H9 (cell line): ENCODE data around the gene TAOK2. TPM values are rescaled to one million over a fixed set of nuclear protein-coding genes. Genes with fewer than 3 reads are reported as not detected.

Experiments used
- DNase-seq: peaks from one replicate; pipeline ENCODE4 v3.0.0-alpha.2; 2017
- H2AFZ ChIP-seq: one replicate; pipeline ENCODE4 v1.6.1; 2013; ENCODE audit warnings: mild to moderate bottlenecking, low read length, control low read depth, moderate library complexity
- H2AK5ac ChIP-seq: 2 replicates; pipeline ENCODE4 v1.6.1; 2013; ENCODE audit warnings: low read length, control low read depth, mixed read lengths; ENCODE audit not compliant: insufficient read length
- H2BK120ac ChIP-seq: one replicate; pipeline ENCODE4 v1.6.1; 2013; ENCODE audit warnings: low read depth, mild to moderate bottlenecking, low read length, control low read depth, inconsistent platforms; ENCODE audit not compliant: poor library complexity, severe bottlenecking
- H2BK12ac ChIP-seq: 2 replicates; pipeline ENCODE4 v1.6.1; 2013; ENCODE audit warnings: low read length, control low read depth, mixed read lengths, low read depth; ENCODE audit not compliant: insufficient read length
- H2BK15ac ChIP-seq: 2 replicates; pipeline ENCODE4 v1.6.1; 2013; ENCODE audit warnings: low read depth, low read length, control low read depth
- H2BK20ac ChIP-seq: one replicate; pipeline ENCODE4 v1.6.1; 2013; ENCODE audit warnings: low read depth, mild to moderate bottlenecking, low read length, control low read depth, inconsistent platforms; ENCODE audit not compliant: poor library complexity, severe bottlenecking
- H2BK5ac ChIP-seq: 2 replicates; pipeline ENCODE4 v1.6.1; 2013; ENCODE audit warnings: low read length, control low read depth, mixed read lengths; ENCODE audit not compliant: insufficient read length
- H3K14ac ChIP-seq: 2 replicates; pipeline ENCODE4 v1.6.1; 2013; ENCODE audit warnings: low read length, control low read depth; ENCODE audit not compliant: insufficient read depth
- H3K18ac ChIP-seq: 2 replicates; pipeline ENCODE4 v1.6.1; 2013; ENCODE audit warnings: low read depth, mild to moderate bottlenecking, mixed read lengths, low read length, control low read depth; ENCODE audit not compliant: insufficient read length
- H3K23ac ChIP-seq: 2 replicates; pipeline ENCODE4 v1.6.1; 2013; ENCODE audit warnings: low read length, control low read depth, mixed read lengths, low read depth; ENCODE audit not compliant: insufficient read length
- H3K23me2 ChIP-seq: 2 replicates; pipeline ENCODE4 v1.6.1; 2013; ENCODE audit warnings: low read depth, mild to moderate bottlenecking, mixed read lengths, low read length, control low read depth; ENCODE audit not compliant: insufficient read length, poor library complexity, severe bottlenecking
- H3K27ac ChIP-seq: 2 replicates; pipeline ENCODE4 v1.5.1; 2013; ENCODE audit warnings: low read length, control low read depth, mixed read lengths, low read depth; ENCODE audit not compliant: insufficient read length
- H3K27me3 ChIP-seq: 2 replicates; pipeline ENCODE4 v1.6.1; 2013; ENCODE audit warnings: low read length, control low read depth, inconsistent platforms; ENCODE audit not compliant: insufficient read depth
- H3K4ac ChIP-seq: 2 replicates; pipeline ENCODE4 v1.6.1; 2013; ENCODE audit warnings: low read depth, mild to moderate bottlenecking, control low read depth, inconsistent platforms, low read length, moderate library complexity
- H3K4me1 ChIP-seq: 2 replicates; pipeline ENCODE4 v1.6.1; 2013; ENCODE audit warnings: low read length, control low read depth, inconsistent platforms; ENCODE audit not compliant: insufficient read depth
- H3K4me2 ChIP-seq: 2 replicates; pipeline ENCODE4 v1.6.1; 2013; ENCODE audit warnings: low read length, control low read depth, mixed read lengths; ENCODE audit not compliant: insufficient read length, insufficient read depth
- H3K56ac ChIP-seq: 2 replicates; pipeline ENCODE4 v1.6.1; 2013; ENCODE audit warnings: low read depth, mild to moderate bottlenecking, mixed read lengths, low read length, control low read depth; ENCODE audit not compliant: insufficient read length
- H3K79me1 ChIP-seq: 2 replicates; pipeline ENCODE4 v1.6.1; 2013; ENCODE audit warnings: low read depth, mild to moderate bottlenecking, moderate library complexity, low read length, control low read depth, inconsistent platforms; ENCODE audit not compliant: insufficient read depth, poor library complexity, severe bottlenecking
- H3K79me2 ChIP-seq: 2 replicates; pipeline ENCODE4 v1.6.1; 2013; ENCODE audit warnings: low read length, control low read depth, inconsistent platforms; ENCODE audit not compliant: insufficient read depth
- H3K9ac ChIP-seq: 2 replicates; pipeline ENCODE4 v1.6.1; 2013; ENCODE audit warnings: low read length, control low read depth, mixed read lengths; ENCODE audit not compliant: insufficient read length; ENCODE audit errors: extremely low read depth
- H3K9me3 ChIP-seq: one replicate; pipeline ENCODE4 v1.6.1; 2013; ENCODE audit warnings: low read depth, low read length, inconsistent platforms; ENCODE audit not compliant: control insufficient read depth
- H3T11ph ChIP-seq: one replicate; pipeline ENCODE4 v1.6.1; 2013; ENCODE audit warnings: mild to moderate bottlenecking, low read length, control low read depth, inconsistent platforms
- H4K20me1 ChIP-seq: one replicate; pipeline ENCODE4 v1.6.1; 2013; ENCODE audit not compliant: control insufficient read depth, insufficient read length, insufficient read depth
- H4K5ac ChIP-seq: 2 replicates; pipeline ENCODE4 v1.6.1; 2013; ENCODE audit warnings: low read depth, mild to moderate bottlenecking, mixed read lengths, low read length, control low read depth; ENCODE audit not compliant: insufficient read length
- H4K8ac ChIP-seq: replicated peaks from 2 replicates; pipeline ENCODE4 v1.6.1; 2013; ENCODE audit warnings: low read length, control low read depth, mixed read lengths, low read depth; ENCODE audit not compliant: insufficient read length
- H4K91ac ChIP-seq: 2 replicates; pipeline ENCODE4 v1.6.1; 2013; ENCODE audit warnings: low read depth, mild to moderate bottlenecking, moderate library complexity, mixed read lengths, low read length, control low read depth; ENCODE audit not compliant: insufficient read length
- H3K27ac Mint-ChIP-seq, 3 experiments: 2 replicates in 2 of 3; 3 replicates in 1 of 3; pipeline ENCODE4 v1.8.0; 2020 to 2021; ENCODE audit warnings: mixed read lengths in 3 of 3, mild to moderate bottlenecking in 1 of 3, moderate library complexity in 1 of 3
- H3K27me3 Mint-ChIP-seq: 2 replicates; pipeline ENCODE4 v1.8.0; 2021; ENCODE audit warnings: low read depth, mild to moderate bottlenecking, moderate library complexity, mixed read lengths
- H3K36me3 Mint-ChIP-seq, 3 experiments: 2 replicates in 2 of 3; 3 replicates in 1 of 3; pipeline ENCODE4 v1.8.0; 2020 to 2021; ENCODE audit warnings: low read depth in 3 of 3, mixed read lengths in 3 of 3; ENCODE audit not compliant: insufficient read depth in 1 of 3
- H3K4me1 Mint-ChIP-seq, 2 experiments: 2 replicates each; pipeline ENCODE4 v1.8.0; 2020; ENCODE audit warnings: mixed read lengths in 2 of 2
- H3K4me3 Mint-ChIP-seq, 2 experiments: 2 replicates in 1 of 2; 3 replicates in 1 of 2; pipeline ENCODE4 v1.8.0; 2020 to 2021; ENCODE audit warnings: mild to moderate bottlenecking in 2 of 2, mixed read lengths in 2 of 2, moderate library complexity in 1 of 2
- H3K9me3 Mint-ChIP-seq, 2 experiments: 2 replicates in 1 of 2; 3 replicates in 1 of 2; pipeline ENCODE4 v1.8.0; 2020; ENCODE audit warnings: mild to moderate bottlenecking in 2 of 2, mixed read lengths in 2 of 2, moderate library complexity in 1 of 2
- CTCF ChIP-seq: fragments of 200-600 bp; sonication (generic); conservative IDR thresholded peaks from 3 replicates; pipeline ENCODE4 v1.8.0; 2021; ENCODE audit warnings: antibody characterized with exemption, mild to moderate bottlenecking
- WGBS: extraction: QIAGEN DNeasy Blood & Tissue Kit; methylation state at CpG from one replicate; pipeline ENCODE4 v1.1.7; 2013; ENCODE audit warnings: missing lambda C conversion rate, low lambda C conversion rate, mixed read lengths; ENCODE audit not compliant: insufficient read length; ENCODE audit errors: extremely low coverage; 5-methylcytosine and 5-hydroxymethylcytosine counted together
- total RNA-seq: library from RNA; stranded (reverse); gene quantifications from 2 replicates; pipeline ENCODE4 v1.2.1, GENCODE V29; 2021

TAOK2 gene
- total RNA-seq, 1 experiment from 2014 or later = 43.9 TPM

GRCh38 chr16:29925781-29926710, 47.6 kb upstream of the TAOK2 start, which contains the start of gene KCTD13:
KCTD13 (minus strand) TSS chr16:29926226; CDS start chr16:29926033, 193 bp downstream.
- Histone ChIP-seq H2AK5ac (peak within 1 kb of the TSS; percentile 44), H3K9me3 (no peaks in the 10 kb centered on the region), H3K4ac (no peak within 1 kb of the TSS; the same call in 1 of the 2 replicates), H3K4me1 (peaks cover 8% of the 10 kb centered on the region; the same call in 1 of the 2 replicates), H3K18ac (peak within 1 kb of the TSS; percentile 92), H4K91ac (no peak within 1 kb of the TSS), H3K56ac (no peak within 1 kb of the TSS), H2BK120ac (peak within 1 kb of the TSS; percentile 51), H3K4me2 (peak within 1 kb of the TSS; percentile 90), H3K79me2 (no peaks in the 10 kb centered on the region), H3K27me3 (no peaks in the 10 kb centered on the region), H3K9ac (peak within 1 kb of the TSS; percentile 91), H2AFZ (peak within 1 kb of the TSS; percentile 9), H3K14ac (peak within 1 kb of the TSS; percentile 92), H3K23me2 (peaks cover 20% of the 10 kb centered on the region), H2BK12ac (no peak within 1 kb of the TSS), H3K27ac (no peak within 1 kb of the TSS), H2BK20ac (no peak within 1 kb of the TSS), H3K23ac (no peak within 1 kb of the TSS), H3T11ph (no peak within 1 kb of the TSS), H4K20me1 (no peaks in the 10 kb centered on the region), H4K5ac (peak within 1 kb of the TSS; percentile 56), H2BK15ac (no peak within 1 kb of the TSS), H2BK5ac (no peak within 1 kb of the TSS), H3K79me1 (no peaks in the 10 kb centered on the region), H4K8ac (peak within 1 kb of the TSS; percentile 30)
- Mint-ChIP-seq H3K27ac (peak within 1 kb of the TSS; percentile 93 to 98 (median 98); a peak in 4 of 7 replicates), H3K4me1 (peaks cover 21 to 30% of the 10 kb centered on the region in 2 experiments), H3K9me3 (no peaks in the 10 kb centered on the region), H3K36me3 (peaks cover 2 to 18% (median 12%) of the 10 kb centered on the region in 3 experiments; a peak in 6 of 7 replicates), H3K4me3 (peak within 1 kb of the TSS; percentile 89 to 96), H3K27me3 (no peaks in the 10 kb centered on the region)
- WGBS = no CpG with 5 or more reads among the region's 89 CpGs
- TF ChIP-seq CTCF = no peak
- peak; percentile 93 for DNase-seq
